GM21526 (cell line): ENCODE measurements around the gene PSPH.
"Not testable (repeated sequence)": the region's sequence is repeated elsewhere in the genome, so short reads cannot be mapped to it uniquely, and the experiment has no call there.

Source experiments
- ATAC-seq: cut with Tn5 transposase; IDR thresholded peaks from one replicate; pipeline ENCODE4 v1.9.1; 2021; ENCODE audit warnings: moderate library complexity; ENCODE audit not compliant: unreplicated experiment, low FRiP score

PSPH gene

DNA sequence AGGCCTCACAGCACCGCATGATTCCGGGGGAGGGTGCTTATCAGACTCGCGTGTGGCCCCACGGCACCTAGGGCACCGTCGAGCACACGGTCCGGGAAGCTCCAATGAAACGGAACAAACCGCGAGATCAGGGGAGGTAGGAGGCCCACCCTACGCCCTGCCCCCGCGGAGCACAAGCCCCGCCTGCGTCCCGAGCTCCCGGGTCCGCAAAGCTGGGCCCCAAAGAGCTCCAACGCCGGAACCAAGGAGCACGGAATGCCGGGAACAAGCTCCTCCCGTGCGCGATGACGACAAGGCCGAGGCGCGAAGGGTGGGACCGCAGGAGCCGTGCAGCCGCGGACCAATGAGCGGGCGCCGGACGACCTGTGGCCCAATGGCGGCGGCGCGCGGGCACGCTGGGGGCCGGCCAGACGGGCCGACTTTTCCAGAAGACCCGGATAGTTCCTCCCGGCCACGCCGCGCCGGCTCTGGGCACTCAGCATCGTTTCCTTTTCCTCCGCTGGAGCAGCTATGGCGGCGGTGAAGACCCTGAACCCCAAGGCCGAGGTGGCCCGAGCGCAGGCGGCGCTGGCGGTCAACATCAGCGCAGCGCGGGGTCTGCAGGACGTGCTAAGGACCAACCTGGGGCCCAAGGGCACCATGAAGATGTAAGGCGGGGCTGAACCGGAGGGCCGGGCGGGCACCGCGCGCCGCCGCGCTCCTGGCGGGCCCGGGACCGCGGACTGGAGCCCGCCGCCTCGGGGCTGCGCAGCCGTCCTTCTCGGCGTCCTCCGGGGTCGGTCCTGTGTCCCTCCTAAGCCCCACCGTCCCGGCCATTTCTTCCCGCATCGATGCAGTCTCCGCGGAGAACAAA, at the start of gene PSPH, which contains the start of gene CCT6A:
Gene PSPH, minus strand, starts transcription at position 106 of the 853 bp plus-strand sequence. CDS start 30,232 bp downstream, outside the sequence.
Gene CCT6A, plus strand, starts transcription at position 427 of the 853 bp plus-strand sequence. Its CDS starts 84 bp downstream, at position 511.
- peak; percentile 96 for ATAC-seq

DNA sequence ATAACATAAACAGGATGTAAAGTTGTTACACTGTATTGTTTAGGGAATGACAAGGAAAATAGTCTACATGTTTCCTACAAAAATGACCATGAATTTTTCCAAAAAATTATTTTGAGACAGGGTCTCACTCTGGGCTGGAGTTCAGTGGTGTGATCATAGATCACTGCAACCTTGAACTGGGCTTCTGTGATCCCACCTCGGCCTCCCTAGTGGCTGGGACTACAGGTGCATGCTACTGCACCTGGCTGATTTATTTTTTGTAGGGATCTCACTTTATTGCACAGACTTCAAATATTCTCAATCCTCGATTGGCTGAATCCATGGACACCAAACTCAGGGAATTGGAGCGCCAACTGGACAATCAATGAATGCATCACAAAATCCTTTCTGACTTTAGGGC, 48.4 kb upstream of the PSPH start:
- ATAC-seq, result no peak

DNA sequence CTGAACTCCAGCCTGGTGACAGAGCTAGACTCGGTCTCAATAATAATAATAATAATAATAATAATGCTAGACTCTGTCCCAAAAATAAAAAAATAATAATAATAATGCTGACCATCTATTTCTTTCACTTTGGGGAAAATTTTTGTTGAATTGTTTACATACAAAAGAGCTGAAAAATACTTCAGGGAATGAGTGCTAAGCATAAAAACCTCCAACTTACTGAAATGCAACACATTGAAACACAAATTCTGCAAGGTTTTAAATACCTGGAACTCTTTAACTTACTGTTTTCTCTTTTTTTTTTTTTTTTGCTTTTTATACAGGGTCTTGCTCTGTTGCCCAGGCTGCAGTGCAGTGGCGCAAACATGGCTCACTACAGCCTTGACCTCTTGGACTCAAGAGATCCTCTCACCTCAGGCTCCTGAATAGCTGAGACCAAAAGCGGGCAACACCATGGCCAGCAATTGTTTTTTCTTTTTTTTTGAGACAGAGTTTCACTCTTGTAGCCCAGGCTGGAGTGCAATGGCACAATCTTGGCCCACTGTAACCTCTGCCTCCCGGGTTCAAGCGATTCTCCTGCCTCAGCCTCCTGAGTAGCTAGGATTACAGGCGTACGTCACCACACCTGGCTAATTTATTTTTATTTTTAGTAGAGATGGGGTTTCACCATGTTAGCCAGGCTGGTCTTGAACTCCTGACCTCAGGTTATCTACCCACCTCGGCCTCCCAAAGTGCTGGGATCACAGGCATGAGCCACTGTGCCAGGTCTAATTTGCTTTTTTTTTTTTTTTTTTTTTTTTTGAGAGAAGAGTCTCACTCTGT, 47.2 kb upstream of the PSPH start:
- not testable (repeated sequence) for ATAC-seq

DNA sequence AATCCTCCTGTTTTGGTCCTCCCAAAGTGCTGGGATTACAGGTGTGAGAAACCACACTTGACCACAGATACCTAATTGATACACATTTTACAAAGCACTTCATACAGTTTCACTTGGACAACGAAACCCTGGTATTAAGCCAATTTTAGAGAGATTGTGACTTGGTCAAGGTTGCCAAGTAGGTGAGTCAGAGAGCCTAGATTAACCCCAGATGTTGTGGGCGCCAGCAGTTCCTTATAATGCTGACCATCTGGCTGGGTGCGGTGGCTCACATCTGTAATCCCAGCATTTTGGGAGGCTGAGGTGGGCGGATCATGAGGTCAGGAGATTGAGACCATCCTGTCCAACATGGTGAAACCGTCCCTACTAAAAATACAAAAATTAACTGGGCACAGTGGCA, 46.5 kb upstream of the PSPH start:
- no peak for ATAC-seq

DNA sequence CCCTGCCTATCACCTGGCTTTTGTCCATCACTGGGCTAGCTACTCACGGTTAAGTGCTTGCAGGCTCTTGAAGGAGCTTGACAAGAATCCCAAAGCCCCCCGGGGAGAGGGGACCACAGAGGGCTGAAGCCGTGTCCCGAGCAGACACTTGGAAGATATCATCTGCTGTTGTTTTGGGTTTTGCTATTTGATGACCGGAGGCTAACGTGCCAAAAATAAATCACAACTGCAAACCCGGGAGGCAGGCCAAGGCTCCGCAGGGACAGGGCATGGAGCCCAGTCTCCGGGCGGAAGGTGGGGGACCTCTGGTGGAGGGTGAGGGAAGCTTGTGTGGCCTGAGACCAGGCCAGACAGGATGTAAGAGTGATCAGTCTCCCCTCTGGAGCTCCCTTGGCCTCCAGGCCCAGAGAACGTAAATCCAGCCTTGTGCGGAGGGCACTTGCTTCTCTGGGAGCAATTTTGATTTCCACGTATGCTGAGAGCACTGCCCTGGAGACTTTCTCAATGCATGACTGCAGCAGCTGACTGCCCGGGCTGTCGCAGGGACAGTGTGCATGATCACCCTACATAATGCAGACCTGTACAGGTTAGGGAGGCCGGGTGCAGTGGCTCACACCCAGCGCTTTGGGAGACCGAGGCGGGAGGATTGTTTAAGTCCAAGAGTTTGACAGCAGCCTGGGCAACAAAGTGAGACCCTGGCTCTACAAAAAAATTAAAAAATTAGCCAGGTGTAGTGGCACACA, 41.7 kb upstream of the PSPH start, which contains the start of gene PHKG1:
Gene PHKG1, minus strand, starts transcription at position 164 of the 743 bp plus-strand sequence. CDS start 4,011 bp downstream, outside the sequence.
- ATAC-seq, result no peak

DNA sequence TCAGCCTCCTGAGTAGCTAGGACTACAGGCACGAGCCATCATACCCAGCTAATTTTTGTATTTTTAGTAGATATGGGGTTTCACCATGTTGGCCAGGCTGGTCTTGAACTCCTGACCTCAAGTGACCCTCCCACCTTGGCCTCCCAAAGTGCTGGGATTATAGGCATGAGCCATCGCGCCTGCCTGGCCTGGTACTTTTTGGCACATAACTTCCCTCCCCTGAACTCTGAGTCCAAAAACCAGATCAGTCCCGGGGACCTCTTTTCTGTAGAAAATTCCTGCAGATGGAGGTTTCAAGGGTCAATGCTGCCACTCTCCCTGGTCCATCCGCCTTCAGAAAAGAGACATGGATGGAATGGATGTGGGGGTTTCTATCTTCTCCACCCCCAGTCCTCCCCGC, 41.1 kb upstream of the PSPH start:
- ATAC-seq, result not testable (repeated sequence)

DNA sequence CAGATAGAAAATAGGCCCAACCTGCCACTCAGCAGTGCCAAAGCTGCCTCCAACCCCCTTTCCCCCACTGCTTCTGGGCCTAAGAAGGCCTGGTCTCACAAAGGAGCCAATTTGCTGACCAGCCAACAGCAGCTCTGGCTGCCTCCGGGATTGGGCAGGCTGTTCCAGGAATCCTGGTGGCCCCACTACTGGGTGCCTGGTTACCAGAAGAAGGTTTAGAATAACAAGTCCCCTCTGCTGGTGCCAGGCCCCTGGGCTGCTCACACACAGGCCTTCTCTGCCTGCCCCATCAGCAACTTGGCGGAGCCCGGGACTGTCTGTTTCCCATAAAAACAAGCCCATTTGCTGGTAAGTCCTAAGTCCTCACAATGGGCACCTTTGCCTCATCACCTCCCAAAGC, 40.3 kb upstream of the PSPH start:
- ATAC-seq, result no peak

DNA sequence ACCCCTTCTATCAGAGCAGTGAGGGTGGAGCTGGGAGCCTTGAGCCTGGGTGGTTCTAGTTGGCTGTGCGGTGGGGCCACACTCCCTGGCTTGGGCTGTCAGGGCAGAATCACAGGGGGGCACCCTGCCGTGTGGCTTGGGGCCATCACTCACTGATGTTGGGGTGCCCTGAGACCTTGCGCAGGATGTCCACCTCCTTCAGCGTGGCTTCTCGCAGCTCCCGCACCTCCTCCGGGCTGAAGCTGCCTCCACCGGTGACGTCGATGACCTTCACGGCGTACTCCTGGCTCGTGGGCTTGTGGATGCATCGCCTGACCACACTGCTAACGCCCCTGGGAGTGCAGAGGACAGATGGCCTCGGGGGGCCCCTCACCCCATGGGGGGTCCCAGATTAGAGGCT, 36.2 kb upstream of the PSPH start:
- no peak for ATAC-seq

DNA sequence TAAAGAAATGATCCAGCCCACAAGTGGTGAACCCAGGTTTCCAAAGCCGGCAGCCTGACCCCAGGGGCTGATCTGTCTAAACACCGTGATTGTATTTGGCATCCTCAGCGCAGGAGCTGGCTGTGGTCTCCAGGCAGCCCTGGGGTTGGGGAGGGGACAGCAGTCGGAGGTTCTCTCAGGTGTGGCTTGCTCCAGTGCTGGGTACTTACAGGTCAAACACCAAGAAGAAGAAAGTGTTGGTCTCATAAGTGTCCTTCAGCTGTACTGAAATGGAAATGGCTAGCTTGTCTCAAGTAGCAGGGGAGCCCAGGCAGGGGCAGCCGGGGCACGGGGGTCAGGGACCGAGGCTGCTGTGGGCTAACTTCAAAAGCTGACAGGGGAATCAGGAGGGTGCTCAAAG, 35.5 kb upstream of the PSPH start:
- no peak for ATAC-seq

DNA sequence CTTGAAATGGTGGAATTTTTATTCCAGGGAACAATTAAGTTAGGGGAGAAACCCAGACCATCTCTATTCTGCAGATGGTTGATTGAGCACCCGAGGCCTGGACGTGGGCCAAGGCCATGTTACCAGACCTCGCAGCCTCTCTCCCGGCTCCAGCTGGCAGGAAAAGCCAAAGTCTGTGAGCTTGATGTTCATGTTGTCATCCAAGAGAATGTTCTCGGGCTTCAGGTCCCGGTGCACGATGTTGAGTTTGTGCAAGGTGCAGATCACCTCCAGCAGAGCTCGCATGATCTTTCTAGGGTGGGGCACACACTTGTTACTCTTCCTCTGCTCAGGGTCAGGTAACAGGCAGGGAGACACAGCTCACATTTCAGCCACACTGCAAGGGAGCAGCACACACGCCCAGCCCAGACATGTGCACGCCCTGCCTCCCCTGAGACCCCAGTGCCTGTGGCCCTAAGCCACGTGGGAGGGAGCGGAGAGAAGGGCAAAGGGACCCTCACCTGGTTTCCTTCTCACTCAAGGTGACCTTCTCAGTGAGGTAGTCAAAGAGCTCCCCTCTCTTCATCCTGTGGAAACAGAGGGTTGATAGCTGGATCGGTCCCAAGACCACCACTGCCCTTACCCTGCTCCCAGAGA, 32.0 kb upstream of the PSPH start:
- ATAC-seq, result no peak

DNA sequence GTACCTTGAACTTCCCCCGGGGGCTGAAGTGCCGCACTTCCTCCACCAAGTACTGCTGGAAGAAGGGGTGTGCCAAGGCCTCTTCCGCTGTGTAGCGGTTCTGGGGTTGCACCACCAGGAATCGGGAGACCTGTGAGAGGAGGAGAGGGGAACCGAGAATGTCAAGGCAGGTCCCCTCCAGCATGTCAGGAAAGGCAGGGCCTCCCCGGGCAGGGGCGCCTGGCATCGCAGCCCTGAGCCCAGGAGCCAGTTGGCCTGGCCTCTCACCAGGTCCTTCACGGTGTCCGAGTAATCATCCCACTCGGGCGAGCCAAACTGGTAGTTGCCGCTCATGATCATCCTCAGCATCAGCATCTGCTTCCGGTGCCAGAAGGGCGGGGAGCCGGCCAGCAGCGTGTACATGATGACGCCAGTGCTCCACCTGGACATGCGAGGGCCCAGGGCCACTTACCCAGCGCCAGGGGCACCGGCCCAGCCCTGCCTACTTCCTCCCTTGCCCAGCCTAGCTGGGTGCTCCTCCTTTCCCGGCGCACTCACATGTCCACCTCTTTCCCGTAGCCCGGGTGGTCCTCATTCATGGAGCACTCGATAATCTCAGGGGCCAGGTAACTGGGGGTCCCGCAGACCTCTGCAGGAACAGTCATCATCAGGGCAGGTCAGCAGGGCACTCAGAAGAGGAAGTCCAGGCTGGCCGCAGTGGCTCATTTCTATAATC, 30.5 kb upstream of the PSPH start:
- no peak for ATAC-seq

DNA sequence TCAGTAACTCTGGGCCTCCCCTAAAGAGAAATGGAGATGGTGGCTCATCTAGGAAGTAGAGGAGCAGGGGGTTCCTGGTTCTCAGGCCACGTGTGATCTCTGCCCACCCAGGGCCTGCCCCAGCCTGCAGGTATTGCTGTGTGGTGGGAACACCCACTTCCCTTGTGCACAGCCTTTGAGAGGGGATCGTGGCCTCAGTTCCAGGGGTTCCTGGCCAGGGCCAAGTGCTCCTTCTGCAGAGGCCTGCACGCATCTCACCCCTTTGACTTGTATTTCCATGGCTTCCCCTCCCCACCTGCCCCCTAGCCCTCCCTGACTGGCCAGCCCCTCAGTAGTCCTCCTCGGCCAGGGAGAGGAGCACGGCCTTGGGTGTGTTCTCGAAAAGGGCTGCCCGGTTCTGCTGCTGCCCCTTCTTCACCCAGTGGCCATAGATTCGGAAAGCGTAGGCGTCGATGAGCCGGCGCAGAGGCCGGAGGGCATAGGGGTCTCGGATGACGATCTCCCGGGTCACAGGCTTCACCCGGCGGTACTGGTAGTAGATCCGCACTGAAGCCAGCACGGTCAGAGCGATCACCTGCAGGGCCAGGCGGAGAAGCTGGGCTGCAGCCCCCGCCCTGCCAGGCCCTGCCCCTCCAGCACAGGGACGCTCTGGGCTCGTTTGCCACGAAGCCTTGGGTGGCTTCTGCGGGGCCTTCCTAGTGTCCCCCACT, 29.6 kb upstream of the PSPH start:
- not testable (repeated sequence) for ATAC-seq

DNA sequence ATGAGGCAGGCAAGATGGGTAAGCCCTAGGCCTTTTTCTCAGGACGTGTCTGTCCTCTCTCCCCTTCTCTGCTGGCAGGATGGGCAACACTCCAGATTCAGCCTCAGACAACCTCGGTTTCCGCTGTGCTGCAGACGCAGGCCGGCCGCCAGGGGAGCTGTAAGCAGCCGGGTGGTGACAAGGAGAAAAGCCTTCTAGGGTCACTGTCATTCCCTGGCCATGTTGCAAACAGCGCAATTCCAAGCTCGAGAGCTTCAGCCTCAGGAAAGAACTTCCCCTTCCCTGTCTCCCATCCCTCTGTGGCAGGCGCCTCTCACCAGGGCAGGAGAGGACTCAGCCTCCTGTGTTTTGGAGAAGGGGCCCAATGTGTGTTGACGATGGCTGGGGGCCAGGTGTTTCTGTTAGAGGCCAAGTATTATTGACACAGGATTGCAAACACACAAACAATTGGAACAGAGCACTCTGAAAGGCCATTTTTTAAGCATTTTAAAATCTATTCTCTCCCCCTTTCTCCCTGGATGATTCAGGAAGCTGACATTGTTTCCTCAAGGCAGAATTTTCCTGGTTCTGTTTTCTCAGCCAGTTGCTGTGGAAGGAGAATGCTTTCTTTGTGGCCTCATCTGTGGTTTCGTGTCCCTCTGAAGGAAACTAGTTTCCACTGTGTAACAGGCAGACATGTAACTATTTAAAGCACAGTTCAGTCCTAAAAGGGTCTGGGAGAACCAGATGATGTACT, 28.4 kb upstream of the PSPH start:
- ATAC-seq, result no peak

DNA sequence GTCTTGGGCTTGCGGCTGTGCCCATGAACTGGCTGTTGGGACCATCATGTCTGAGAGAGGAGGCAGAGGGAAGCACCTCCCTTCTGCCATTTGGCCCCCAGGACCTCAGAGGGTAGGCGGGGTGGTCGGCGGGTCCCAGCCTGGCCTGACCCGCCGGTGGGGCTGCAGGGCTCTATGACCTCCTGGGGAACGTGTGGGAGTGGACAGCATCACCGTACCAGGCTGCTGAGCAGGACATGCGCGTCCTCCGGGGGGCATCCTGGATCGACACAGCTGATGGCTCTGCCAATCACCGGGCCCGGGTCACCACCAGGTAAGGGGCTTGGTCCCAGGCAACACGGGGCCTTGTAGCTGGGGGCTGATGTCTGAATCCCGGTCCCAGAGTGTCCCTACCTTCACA, 27.0 kb upstream of the PSPH start:
- no peak for ATAC-seq

DNA sequence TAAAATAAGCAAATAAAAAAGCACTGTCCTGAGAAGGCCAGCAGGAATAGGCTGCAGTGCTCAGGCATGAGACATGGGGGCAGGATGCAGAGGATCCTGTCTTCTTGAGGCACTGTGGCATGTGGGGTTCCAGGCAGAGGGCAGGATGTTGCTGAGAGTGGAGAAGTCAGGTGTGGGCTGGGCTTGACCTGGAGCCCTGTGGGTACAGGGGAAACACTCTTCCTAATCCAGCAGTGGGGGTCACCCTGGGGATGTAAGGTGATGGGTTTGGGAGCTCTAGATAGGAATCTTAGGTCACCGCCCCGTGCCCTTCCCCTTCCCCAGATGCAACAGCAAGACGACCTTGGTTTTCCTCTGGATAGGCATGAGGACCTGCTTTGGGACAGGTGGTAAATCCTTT, 26.4 kb upstream of the PSPH start:
- no peak for ATAC-seq

DNA sequence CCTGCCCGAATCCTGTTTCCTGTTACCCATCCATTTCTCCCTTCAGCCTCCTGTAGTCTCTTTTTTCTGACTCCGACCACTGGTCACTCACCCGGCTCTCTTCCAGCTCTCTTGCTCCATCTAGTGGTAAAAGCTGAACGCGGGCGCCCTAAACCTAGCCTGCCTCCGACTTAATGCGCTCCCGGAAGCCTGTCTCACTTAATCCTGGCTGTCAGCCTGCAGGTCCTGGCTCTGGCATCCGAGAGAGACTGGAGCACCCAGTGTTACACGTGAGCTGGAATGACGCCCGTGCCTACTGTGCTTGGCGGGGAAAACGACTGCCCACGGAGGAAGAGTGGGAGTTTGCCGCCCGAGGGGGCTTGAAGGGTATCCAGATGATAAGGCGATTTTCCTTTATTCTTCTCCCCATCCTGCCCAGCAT, 23.1 kb upstream of the PSPH start:
- ATAC-seq, result peak; percentile 90

DNA sequence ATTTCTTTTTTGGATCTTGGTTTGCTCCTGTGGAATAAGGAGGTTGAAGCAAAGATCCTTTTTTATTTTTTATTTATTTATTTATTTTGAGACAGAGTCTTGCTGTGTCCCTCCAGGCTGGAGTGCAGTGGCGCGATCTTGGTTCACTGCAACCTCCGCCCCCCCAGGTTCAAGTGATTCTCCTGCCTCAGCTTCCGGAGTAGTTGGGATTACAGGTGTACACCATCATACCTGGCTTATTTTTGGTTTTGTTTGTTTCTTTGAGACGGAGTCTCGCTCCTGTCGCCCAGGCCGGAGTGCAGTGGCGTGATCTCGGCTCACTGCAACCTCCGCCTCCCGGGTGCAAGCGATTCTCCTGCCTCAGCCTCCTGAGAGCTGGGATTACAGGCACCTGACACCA, 15.1 kb upstream of the PSPH start:
- not testable (repeated sequence) for ATAC-seq
